NCI-H187 (cell line): ENCODE results near the gene SGSH.
"Not testable (repeated sequence)": the region's sequence is repeated elsewhere in the genome, so short reads cannot be mapped to it uniquely, and the experiment has no call there.

Source experiments
- DNase-seq, 2 experiments: peaks; one replicate each; lab custom pipeline; 2025; lab: John Stamatoyannopoulos, UW

SGSH gene

GRCh38 chr17:80220054-80220735 lies at the start of gene SGSH, which contains the start of gene SLC26A11:
TSS of gene SGSH (minus strand) at chr17:80220333. CDS start at chr17:80220313, 20 bp downstream.
TSS of gene SLC26A11 (plus strand) at chr17:80220427. CDS start at chr17:80221561, 1,134 bp downstream.
- DNase-seq: peak in 1 of 2 experiments; percentile 74

DNA sequence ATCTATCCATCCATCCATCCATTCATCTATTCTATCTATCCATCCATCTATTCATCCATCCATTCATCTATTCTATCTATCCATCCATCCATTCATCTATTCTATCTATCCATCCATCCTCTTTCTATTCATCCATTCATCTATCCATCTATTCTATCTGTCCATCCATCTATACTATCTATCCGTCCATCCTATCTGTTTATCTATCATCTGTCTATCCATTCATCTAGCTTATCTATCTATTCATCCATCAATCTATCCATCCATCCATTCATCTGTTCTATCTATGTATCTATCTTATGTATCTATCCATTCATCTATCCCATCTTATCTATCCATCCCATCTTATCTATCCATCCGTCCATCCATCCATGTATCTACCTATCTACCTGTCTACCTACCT lies 49.3 kb upstream of the SGSH start:
- no peak for DNase-seq

GRCh38 chr17:80268427-80268826 lies 48.3 kb upstream of the SGSH start:
- no peak for DNase-seq

GRCh38 chr17:80267391-80267790 lies 47.3 kb upstream of the SGSH start:
- DNase-seq: no peak

DNA sequence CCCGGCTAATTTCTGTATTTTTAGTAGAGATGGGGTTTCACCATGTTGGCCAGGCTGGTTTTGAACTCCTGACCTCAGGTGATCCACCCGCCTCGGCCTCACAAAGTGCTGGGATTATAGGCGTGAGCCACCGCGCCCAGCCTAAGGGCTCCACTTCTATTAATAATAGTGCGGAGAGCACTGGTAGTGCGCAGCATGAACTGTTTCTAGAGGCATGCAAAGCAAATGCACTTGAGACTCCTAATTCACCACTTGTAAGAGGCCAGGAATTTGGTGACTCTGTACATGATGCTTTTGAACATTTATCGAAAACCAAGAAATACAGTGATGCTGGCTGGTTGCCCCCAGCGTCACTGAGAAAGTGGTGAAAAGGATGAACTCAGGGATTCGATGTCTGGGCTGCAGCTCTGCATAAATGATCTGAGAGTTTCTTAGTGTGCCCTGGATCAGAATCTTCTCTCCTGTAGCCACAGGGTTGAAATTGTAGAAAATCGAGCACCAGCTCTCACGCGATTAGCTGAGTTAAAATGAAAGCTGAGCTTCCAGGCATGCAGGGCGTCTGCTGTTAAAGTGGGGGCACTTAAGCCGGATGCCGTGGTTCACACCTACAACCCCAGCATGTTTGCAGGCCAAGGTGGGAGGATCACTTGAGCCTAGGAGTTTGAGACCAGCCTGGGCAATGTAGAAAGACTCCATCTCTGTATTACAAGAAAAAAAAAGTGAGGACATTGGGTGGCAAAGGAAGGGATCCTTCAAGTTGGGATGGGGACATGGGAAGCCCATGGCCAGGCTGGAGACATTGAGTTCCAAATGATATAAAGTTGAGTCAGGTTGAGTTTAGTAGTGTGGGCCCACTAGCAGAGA lies 45.3 kb upstream of the SGSH start:
- DNase-seq: no peak

DNA sequence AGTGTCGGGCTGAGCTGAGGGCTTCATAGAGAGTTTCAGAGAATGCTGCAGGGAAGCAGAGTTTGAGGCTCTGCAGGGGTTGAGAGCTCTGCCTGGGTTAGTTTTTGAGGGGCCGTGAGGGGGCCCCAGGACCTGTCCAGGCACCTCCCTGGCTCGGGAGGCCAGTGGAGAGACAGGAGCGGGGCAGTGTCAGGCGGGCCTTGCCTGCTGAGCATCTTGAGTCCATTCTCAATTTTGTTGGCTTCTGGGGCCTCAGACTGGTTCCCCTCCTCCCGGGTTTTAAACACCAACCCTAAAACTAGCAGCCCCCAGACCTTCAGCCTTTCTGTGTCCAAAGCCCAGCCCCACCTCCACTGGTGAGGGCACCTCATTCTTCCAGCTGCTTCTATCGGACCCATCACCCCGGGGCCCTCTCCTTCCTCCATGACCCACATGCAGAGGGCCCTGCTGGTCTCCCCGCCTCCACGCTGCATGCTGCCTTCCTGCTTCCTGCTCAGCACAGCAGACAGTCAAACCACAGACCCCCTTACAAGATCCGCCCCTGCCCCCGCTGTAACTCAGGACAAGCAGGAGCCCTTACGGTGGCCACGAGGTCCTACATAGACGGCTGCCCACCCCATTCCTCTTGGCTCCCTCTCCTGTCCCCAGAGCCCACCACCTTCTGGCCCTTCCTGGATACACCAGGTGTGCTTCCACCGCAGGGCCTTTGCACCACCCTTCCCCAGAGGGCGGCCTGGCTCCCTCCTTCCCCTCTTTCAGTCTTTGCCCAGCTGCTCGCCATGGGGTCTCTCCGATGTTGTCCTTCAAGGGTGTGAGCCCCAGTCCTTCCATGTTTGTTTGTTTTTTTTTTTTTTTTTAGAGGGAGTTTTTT lies 44.3 kb upstream of the SGSH start:
- DNase-seq: no peak

- DNase-seq: peak; percentile 20 to 61
These were observed 43.4 kb upstream of the SGSH start for GRCh38 chr17:80263253-80264204.

- no peak for DNase-seq
These were observed 42.7 kb upstream of the SGSH start for GRCh38 chr17:80262775-80263244.

GRCh38 chr17:80262291-80262690 lies 42.2 kb upstream of the SGSH start:
- DNase-seq: no peak

DNA sequence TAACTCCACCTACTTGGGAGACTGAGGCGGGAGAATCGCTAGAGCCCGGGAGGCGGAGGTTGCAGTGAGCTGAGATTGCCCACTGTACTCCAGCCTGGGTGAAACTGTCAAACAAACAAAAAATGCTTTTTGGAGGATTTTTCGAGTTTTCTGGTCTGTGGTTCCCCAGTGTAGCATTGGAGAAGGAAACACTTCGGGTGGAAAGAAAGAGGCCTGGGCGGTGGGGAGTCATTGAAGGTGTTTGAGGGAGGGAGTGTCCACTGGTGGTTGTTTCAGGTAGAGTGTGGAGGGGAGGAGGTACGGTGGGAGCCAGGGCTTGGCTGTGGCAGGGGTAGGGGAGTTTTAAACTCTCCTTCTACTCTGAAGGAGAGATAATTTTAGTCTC lies 41.8 kb upstream of the SGSH start:
- DNase-seq: no peak

DNA sequence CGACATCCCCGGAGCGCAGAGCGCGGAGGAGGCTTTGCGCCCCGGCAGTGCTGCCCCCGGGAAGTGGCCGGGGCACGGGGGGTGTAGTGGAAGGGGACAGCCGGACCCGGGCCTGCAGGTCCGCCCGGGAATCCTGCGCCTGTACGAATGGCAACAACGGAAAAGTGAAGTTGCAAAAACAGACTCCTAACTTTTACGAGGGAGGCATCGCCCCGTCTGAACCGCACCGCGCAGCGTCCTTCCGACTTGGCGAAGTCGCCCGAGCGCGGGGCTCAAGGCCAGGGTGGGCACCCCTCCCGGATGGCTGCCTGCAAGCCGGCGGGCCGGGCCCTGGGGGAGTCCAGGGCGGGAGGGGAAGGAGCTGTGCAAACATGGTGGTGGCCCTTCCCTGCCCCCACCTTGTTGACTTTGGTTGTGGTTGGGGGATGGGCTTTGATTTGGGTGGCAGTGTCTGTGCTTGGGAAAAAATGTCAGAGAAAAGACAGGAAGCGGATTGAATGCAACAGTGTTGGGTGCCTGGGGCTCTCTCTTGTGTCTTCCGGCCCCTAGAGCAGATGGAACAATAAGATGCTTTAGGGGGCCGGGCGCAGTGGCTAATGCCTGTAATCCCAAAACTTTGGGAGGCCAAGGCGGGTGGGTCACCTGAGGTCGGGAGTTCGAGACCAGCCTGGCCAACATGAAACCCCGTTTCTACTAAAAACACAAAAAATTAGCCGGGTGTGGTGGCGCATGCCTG lies 41.2 kb upstream of the SGSH start:
- no peak for DNase-seq

- DNase-seq: no peak
These were observed 40.6 kb upstream of the SGSH start, which contains the start of gene RNF213 for GRCh38 chr17:80260791-80261158. TSS of gene RNF213 (plus strand) at chr17:80260852. CDS start at chr17:80263682, 2,830 bp downstream.

GRCh38 chr17:80260069-80260535 lies 40.0 kb upstream of the SGSH start:
- peak in 1 of 2 experiments; percentile 32 for DNase-seq

DNA sequence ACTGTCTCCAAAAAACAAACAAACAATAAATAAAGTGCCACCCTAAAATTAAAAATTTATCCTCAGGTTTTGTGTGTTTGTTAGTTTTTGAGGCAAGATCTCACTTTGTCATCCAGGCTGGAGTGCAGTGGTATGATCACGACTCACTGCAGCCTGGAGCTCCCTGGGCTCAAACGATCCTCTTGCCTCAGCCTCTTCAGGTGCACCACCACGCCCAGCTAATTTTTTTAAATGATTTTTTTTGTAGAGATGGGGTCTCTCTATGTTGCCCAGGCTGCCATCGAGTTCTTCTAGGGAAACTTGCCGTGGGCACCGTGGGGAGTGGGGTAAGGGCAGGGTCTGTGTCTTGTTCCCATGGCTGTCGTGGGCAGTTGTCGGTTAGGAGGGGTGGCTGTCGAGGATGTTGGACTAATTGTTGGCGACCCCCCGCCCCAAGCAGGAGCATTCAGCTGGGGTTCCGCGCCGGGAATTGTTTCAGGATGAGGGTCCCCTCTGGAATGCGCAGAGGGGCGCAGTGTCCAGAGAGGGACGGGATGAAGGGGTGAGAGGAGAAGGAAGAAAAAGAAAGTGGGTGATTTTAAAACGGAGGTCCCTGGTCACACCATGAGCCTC lies 39.4 kb upstream of the SGSH start:
- DNase-seq: no peak

DNA sequence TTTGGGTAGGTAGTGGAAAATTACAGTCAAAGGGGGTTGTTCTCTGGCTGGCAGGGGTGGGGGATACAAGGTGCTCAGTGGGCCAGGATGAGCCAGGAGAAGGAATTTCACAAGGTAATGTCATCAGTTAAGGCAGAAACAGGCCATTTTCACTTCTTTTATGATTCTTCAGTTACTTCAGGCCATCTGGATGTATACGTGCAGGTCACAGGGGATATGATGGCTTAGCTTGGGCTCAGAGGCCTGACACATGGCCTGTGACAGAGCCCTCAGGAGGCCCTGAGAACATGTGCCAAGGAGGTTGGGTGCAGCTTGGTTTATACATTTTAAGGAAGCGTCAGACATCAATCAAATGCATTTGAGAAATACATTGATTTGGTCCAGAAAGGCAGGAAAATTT lies 38.2 kb upstream of the SGSH start:
- not testable (repeated sequence) for DNase-seq

DNA sequence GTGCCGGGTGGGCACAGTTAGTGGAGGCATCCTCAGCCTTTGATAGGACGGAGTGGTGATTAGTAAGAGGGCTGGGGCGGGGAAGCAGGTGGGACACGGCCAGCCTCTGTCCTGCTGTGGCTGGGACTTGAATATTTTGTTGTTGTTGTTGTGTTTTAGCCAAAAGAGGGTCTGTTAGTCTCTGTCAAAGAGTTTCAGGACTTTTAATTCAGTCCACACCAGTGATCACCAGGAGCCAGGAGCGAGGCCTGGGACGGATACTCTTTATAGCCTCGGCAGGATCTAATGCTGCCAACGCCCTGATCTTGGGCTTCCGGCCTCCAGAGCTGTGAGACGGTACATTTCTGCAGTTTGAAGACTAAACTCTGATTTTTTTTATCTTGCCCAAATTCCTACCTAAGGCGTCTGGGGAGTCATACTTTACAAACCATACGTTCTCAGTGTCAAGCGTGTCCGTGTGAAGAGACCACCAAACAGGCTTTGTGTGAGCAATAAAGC lies 37.6 kb upstream of the SGSH start:
- DNase-seq: no peak

- DNase-seq: no peak
These were observed 35.9 kb upstream of the SGSH start for GRCh38 chr17:80256034-80256350.

GRCh38 chr17:80254396-80255251 lies 34.5 kb upstream of the SGSH start:
- DNase-seq: no peak
